Inflammatory macrophage treated with lipopolysaccharide for 1 hour (primary cell): Measurements from ENCODE around the gene TPH1.

ENCODE experiments used
- DNase-seq, 2 donors: peaks; one replicate each; pipeline ENCODE4 v3.0.0-alpha.2; 2020 to 2022

Gene TPH1

DNA sequence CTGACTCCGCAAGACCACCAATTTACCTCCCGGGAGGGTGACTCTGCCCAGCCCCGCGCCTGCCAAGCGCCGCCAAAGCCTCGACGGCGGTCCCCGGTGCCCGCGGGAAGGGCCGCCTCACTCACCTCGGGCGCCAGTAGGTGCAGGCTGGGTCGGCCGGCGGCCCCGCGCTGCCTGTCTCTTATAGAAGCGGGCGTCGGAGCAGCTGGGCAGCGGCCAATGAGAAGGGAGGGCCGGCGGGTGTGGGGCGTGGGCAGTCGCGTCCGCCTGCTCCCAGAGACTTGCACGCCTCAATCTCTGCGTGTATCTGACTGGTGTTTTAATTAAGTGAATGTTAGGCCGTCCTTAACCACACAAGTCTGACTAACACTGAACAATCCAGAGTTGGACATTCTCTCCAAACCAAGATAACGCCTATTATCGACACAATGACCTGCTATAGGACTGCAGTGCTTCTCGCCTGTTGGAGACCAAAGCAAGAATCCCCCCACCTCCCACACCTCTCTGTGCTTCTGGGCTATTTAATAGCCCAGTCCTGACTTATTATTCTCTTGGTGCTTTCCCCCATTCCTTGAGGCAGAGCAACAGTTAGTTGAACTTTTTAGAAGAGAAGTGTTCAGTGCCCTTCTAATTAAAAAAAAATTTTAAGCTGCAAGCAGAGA lies at the start of gene TPH1:
Gene TPH1 (minus strand): TSS at position 154 of the 662 bp plus-strand sequence. CDS start 5,507 bp downstream, outside the sequence.
- no peak for DNase-seq

DNA sequence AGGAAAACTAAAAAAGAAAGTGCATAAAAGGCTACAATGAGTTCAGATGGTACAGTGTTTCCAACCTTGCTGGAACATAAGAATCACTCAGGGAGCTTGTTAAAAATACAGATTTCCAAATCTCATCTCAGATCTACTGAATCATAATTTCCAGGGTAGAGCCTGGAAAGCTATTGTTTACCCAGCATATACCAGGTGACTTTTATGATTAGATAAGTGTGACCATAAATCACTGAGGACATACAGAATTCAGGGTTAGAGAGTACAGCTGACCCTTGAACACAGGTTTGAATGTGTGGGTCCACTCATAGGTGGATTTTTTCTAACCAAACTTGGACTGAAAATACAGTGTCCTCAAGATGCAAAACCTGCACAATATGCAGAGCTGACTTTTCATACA lies 47.9 kb upstream of the TPH1 start:
- DNase-seq: no peak

DNA sequence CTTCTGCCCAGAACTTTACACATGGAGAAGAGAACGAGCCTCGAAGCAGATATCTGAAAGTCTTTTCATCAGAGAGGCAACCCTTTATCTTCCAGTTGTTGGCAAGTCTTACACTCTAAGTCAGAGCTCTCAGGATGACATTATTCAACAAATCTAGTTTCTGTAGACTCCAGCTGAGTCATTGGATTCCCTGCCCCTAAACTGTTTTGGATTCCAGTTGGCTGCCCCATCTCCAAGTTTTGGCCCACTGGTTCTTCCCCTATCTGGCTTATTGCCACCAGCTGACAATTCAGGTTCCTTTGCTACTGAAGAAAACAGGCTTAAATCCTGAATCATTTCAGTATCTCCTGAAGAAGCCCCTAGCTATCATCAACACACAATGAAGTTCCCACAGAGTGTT lies 45.7 kb upstream of the TPH1 start:
- DNase-seq: no peak

DNA sequence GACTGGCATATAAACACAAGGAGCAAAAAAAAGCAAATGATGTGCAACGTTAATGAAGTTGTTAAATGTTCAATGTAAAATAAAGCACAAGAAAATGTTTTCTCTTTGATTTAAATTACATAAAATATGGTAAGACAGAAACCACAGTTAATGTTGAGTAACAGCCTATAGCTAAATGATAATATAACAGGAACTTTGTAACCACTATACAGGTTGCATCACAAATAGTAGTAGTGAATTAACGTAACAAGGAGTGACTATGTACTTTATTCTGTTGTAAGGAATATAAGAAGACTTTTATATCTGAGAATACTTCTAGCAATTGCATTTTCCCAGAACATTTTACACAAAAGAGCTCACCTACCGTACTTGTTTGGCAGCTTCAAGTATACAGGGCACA lies 42.9 kb upstream of the TPH1 start:
- peak; percentile 5 to 22 for DNase-seq

DNA sequence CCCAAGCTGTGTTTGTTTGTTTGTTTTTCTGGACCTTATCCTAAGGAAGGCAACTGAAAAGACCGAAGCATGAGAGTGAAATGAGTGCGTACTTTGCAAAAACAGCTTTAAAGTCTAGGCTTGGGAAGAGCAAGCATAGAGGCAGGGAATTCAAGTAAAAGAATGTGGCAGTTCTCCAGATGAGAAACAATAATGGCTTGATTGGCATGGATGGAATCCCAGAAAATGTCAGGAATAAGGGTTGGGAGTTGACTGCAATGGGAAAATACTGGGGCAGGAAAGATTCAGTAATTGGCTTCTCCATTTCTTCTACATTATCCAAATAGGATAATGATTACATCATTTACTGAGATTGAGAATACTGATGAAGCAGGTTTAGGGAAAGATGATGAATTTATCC lies 42.3 kb upstream of the TPH1 start:
- no peak for DNase-seq

DNA sequence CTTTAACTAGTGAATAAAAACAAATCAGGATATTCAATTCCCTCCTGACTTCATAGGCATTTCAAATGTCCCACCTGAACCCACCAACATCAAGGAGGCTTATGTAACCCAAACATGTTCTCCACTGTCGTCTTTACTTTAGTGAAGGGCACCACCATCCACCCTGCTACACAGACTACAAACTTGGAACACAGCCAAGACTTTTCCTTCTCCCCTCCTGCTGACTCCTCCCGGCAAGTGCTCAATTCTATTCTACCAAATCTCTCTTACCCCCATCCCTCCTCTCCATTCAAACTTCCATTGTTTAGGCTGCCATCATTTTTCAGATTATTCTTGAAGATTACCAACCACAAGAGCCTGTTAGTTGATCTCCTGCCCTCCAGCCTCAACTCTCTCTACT lies 35.5 kb upstream of the TPH1 start:
- DNase-seq: no peak

DNA sequence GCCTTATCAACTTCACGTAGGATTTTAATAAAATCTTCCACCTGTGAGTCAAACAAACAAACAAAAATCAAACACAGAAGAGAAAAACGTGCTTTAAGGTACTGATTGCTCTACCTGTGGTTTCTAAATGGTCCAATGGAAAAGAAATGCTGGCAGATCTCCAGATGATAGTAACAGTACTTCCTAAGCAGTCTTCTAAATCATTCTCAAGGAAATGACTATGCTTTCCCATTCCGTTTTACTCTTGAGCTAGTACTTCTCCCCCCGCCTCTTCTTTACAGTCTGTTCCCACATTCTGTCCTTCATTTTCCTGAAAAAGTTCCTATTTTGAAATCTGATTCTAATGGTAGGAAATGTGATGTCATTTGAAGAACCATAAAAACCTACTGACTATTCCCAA lies 34.4 kb upstream of the TPH1 start:
- no peak for DNase-seq

DNA sequence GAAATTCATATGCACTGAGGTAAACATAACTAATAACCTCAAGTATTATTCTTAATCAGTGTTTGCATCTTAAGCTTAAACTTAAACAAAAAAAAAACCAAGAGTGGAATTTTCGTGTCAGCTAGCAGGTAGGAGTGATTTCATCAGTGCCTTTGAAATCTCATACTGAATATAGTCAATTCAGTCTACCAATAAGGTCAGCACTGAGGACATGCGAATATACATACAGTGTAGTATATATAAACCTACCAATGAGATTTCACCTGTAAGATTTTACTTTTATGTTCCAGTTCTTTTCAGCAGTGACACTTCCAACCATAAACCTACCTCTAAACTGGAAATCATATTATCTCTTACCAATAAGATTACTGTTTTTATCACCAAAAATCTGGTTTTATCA lies 32.8 kb upstream of the TPH1 start:
- DNase-seq: no peak

DNA sequence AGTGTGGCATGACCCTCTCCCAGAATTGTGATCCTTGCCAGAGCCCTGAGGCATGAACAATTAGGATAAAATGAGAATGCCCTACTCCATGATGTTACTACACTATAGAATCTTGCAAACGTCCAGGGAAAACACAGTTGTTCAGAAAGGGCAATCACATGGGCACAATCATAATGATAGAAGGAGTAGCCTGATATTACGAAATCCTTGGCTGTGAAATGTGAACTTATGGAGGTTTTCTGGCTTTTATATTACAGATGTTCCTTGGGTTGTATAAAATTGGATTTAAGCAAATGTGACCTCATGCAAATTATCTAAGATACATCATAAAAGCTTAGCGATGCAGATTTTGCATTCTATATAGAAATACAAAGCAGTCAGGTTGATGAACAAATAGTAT lies 29.4 kb upstream of the TPH1 start:
- no peak for DNase-seq

DNA sequence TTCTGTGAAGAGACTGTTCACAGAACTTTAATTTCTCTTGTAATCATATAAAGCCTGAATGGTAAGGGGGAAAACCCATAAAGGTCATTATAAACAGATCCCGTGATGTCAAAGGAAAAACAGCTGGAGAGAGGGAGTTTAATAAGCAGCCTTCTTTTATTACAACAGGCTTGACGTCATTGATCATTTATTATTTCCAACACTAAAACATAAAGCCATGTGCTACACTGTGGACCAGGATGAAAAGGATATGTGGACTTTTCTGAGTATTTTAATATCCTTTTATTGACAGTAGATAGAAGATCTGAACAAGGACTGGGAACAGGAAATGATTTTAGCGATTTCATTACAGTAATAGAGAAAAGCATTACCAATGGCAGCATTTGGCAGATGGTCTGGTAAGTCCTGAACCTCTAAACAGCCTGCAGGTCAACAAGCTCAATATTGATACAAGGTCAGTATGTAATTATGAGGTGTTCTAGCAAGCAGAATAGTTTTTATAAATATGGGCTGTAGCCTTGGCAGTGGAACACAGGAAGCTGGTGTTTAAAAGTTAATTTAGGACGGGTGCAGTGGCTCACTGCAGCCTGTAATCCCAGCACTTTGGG lies 25.1 kb upstream of the TPH1 start:
- no peak for DNase-seq

DNA sequence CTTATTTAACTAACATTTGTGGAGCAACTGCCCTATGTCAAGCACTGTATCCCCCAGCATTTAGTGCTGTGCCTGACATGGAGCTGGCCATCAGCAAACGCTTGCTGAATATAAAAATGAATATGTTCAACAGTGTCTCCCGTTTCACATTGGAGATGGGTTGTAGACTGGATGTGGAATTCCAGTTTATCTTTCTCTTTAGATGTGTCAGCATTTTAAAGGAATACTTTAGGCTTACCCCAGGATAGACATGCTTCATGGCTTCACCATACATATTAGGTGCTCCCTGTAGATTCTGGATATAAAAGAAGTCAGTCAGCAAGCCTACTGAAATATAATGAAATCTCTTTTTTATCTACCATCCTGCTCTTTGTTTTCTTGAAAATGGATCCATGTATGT lies 21.3 kb upstream of the TPH1 start:
- DNase-seq: no peak

DNA sequence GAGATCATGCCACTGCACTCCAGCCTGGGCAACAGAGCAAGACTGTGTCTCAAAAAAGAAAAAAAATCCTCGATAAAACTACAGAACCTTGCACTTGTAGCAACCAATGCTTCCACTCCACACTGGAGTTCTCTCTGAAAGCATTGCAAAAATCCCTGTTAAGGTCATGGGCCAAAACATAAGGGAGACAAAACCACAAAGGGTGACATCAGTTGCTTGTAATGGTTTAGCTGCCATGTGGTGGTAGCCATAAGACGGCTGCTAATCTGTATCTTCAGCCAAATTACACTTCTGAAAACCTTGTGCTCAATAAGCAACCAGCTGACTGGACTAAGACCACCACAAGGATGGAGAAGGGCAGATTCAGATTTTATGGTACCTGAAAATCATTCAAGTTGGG lies 20.6 kb upstream of the TPH1 start:
- no peak for DNase-seq

DNA sequence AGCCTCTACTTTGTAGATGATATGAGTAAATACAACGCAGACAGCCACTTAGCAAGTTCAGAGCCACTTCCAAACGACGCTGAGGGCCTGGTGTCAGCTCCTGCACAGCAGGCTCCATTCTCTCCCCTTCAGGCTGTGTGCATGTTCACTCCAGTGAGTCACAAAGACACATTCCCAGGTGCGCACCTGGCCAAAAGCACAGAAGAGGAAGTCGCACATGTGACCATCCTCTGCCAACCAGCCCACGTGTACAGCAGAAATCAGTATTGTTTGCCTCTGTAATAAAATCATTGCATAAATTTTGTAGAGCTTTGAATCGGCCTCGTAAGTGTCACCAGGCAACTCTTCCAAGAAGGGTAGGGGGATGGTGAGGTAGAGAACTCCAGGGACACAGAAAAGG lies 19.5 kb upstream of the TPH1 start:
- no peak for DNase-seq

DNA sequence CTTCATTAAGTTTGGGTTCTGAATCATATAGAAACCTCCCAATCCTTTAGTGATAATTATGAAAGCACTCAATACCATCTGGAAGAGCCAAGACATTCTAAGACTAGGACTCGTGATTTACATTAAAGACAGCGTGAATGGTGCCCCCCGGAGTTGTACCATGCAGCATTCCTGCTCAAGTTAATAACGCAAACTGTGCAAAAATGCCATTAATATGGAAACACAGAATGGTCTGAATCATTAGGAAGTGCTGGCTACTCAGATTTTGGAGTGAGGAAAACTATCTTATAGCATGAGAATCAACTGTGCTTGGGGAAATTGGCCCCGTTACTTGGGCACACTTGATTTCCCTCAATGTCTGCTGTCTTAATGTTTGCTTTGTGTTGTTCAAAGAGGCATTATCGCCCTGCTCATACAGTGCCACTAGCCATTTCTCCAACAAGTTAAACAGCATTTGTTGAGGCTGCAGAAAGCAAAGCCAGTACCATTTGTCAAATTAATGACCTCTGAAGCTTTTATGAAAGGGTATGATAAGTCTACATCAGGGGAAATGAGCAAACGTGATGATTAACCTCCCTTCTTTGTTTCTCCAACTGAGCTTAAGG lies 18.5 kb upstream of the TPH1 start:
- DNase-seq: no peak

DNA sequence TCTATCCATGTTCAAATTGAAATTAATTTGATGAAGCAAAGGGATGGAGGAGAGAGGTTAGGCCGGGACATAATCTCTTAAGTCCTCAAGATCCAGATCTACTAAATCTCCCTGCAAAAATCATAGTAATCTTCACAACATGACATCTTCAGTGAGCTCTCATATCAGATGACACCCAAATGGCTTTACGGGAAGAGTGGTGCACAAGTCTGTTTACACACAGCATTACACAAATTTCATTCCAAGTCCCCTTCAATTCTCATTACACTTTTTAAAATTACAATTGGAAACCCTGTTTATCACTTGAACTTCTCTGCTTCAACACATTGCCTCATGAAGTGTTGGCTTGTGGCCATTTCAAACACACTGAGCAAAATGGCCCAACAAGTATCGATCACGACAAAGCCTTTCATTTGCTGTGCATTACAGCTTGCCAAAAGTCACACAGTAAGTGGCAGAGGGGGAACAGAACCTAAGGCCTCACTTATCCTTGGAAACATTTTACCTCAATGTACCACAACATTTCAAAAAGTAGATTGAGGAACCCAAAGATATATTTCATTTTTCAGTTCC lies 17.9 kb upstream of the TPH1 start:
- no peak for DNase-seq

DNA sequence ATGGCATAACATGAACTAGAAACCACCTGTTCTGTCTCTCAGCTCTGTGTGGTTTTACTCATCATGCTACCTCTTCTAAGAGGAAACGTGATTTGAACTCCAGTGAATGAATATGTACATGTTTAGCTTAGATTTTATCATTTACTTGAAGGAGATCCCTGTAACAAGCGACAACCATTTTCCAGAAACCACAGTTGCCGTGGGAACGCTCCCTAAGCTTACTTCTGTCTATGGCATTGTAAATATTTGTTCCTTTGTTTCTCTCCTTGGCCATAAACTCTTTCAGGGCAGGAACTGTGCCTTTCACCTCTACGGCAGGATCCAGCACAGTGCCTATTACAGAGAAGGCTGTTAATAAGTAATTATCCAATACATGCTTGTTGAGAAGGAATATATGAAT lies 17.1 kb upstream of the TPH1 start:
- DNase-seq: no peak

DNA sequence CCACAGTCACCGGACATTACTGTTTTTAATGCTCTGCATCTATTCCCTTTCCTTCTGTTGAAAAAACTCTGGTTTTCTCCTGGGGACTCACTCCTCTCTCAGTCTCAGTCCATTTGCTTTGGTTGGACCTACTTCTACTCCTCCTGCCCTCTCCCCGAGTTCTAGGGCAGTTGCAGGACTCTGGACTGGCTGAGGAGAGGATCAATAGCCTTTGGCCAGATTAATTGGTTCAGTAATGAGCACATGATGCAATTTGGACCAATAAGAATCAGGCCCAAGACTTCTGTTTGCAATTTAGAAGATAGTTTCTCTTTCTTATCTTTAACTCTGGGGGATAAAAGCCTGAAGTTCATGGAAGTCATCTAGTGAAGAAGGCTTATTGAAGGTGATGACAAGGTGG lies 15.3 kb upstream of the TPH1 start:
- no peak for DNase-seq

DNA sequence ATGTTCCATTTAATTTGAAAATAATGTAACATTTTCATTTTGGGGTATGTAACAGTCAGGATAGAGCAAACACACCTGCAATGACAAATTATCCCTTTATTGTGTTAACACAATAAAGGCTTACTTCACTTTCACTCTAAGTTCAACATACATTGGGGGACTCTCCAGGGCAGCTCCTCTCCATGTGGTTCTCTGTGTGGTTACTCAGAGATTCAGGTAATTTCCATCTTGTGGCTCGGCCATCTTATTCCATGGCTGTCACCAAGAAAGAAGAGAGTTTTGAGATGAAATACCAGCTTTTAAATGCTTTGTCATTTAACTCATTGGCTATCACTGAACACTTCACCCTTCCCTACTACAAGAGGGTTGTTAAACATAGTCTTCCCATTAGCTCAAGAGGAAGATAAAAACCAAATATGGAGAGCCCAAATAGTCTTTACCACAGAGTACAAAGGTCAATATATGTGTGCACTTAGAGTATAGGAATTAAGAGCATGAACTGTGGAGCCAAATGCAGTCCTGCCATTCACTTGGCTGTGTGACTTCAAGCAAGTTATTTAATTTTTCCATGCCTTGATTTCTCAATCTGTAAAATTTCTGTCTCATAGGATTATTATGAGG lies 10.6 kb upstream of the TPH1 start:
- DNase-seq: no peak

DNA sequence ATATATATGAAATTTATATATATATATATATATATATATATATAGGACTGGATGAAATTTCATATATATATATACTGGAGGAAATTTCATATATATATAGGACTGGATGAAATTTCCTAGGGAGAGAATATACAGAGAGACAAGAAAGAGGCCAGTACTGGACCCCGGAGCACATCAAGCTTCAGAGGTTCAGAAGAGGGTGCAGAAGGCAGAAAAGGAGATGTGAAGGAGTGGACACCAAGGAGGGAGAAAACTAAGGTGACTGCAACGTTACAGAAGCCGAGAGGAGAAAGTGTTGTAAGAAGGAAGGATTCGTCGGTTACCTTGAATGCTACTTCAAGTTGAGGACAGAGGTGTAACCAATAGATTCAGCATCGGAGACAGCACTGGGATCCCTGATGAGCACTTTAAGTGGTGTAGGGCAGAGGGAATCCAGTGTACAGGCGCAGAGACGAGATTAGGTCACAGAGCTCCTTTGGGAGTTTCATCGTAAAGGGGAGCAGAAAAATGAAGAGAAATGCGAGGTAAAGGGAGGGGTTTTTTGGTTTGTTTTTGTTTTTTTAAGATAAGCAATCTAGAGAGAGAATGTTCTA lies 8.5 kb upstream of the TPH1 start:
- DNase-seq: no peak

DNA sequence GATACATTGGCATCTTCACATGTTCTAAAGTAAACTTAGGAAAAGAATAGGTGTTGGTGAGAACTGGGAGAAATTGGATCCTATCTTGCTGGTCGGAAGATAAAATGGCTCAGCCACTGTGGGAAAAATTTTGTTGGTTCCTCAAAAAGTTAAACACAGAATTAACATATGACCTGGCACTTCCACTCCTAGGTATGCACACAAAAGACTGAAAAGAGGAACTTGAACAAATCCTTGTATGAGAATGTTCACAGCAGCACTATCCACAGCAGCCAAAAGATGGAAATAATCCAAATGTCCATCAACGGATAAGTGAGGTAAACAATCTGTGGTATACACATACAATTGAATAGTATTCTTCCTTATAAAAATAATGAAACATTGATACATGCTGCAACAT lies 4.8 kb upstream of the TPH1 start:
- no peak for DNase-seq

DNA sequence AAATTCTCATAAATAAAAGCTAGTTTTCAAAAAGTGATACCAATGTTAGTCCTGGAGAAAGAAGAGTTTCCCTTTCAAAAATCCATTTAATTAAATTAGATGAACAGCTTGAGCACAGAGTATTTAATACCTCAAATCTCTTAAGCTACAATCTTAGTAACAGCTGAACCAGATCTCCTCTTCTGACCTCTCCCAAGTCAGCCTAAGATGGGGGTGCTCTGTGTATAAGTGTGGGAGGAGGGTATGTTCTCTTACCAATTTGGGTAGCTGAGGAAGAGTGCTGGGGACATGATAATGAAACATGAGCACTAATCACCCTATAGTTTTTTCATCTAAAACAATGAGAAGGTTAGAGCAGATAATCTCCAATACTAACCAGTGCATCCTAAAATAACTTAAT lies 9.6 kb downstream of the TPH1 start:
- DNase-seq: no peak

DNA sequence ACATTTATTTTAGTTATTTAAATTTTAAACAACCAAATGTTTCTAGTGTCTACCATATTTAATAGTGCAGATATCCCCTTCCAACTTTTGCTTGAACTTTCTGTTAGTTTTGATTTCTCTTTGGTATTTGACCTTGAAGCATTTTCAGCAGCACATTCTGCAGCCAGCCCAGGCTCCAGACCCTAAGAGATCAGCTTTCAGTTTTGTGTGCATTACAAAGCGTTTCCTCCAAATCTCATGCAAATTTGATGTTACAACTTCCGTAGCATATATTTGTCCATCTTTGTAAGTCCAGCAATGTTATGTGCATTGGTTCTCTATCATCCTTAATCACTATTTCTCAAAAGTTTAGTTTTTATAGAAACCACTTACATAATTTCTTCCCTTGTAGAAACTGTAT lies 18.6 kb downstream of the TPH1 start:
- DNase-seq: no peak

DNA sequence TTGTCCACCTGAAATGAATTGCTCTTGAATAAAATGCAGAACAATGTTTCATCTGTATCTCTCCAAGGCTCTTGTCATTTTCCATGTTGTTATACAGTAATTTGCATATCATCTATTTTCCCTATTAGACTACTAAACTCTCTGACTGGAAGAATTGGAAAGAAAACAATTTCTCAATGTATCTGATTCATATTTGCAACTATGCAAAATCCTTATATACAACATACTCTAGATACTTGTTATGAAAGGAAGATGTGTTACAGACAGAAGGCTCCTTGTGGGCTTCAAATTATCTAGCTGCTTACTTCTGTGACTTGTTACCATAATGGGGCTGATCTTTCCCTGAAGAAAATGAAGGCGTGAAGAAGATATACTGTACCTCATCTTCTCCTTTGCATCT lies 23.6 kb downstream of the TPH1 start:
- no peak for DNase-seq

DNA sequence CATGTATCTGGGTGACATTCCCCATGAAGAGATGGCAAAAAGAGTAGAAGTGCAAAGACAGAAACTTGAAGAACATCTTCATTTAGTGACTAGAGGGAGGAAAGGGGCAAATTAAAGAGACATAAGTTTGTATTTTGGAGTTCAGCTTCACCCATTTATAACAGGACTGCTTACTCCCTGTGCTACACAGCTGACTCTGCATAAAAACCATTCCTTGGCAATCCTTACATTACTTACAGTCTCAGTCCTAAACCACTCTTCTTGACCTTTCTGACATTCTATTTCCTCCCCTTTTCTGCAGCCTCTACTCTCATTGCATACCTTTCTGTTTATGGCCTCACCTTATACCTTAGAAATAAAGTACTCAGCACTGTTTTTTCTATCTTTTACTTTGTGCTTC lies 26.4 kb downstream of the TPH1 start:
- DNase-seq: no peak
